Stimulated activated CD4-positive, alpha-beta T cell treated with anti-CD3 and anti-CD28 coated beads, Interleukin-4, amount 100 ng/mL, for 24 hours (primary cell): ENCODE results near the gene CITED2.
"Not testable (repeated sequence)": the region's sequence is repeated elsewhere in the genome, so short reads cannot be mapped to it uniquely, and the experiment has no call there.

Experiments
- DNase-seq: peaks from one replicate; pipeline ENCODE4 v3.0.0-alpha.2; 2020

CITED2 gene

GRCh38 chr6:139363797-139364196, 10.7 kb downstream of the CITED2 start:
- DNase-seq, result not testable (repeated sequence)

GRCh38 chr6:139363123-139363522, 11.3 kb downstream of the CITED2 start:
- DNase-seq, result not testable (repeated sequence)

GRCh38 chr6:139361211-139361610, 13.2 kb downstream of the CITED2 start:
- DNase-seq, result no peak

GRCh38 chr6:139356924-139357323, 17.5 kb downstream of the CITED2 start:
- no peak for DNase-seq

GRCh38 chr6:139355777-139356445, 18.5 kb downstream of the CITED2 start:
- no peak for DNase-seq

GRCh38 chr6:139355172-139355571, 19.3 kb downstream of the CITED2 start:
- DNase-seq, result no peak

- DNase-seq, result no peak
Observed at GRCh38 chr6:139354189-139354588, 20.3 kb downstream of the CITED2 start.

GRCh38 chr6:139349464-139350020, 24.9 kb downstream of the CITED2 start:
- DNase-seq, result no peak

- DNase-seq, result no peak
Observed at GRCh38 chr6:139346392-139346791, 28.1 kb downstream of the CITED2 start.

GRCh38 chr6:139344186-139344963, 30.1 kb downstream of the CITED2 start:
- no peak for DNase-seq

- no peak for DNase-seq
Observed at GRCh38 chr6:139343052-139343750, 31.2 kb downstream of the CITED2 start.

- no peak for DNase-seq
Observed at GRCh38 chr6:139341060-139341459, 33.4 kb downstream of the CITED2 start.

- DNase-seq, result no peak
Observed at GRCh38 chr6:139338795-139339194, 35.7 kb downstream of the CITED2 start.

- no peak for DNase-seq
Observed at GRCh38 chr6:139337830-139338229, 36.6 kb downstream of the CITED2 start.

GRCh38 chr6:139337001-139337400, 37.4 kb downstream of the CITED2 start:
- DNase-seq, result no peak

- no peak for DNase-seq
Observed at GRCh38 chr6:139336488-139336887, 38.0 kb downstream of the CITED2 start.

GRCh38 chr6:139335447-139336210, 38.8 kb downstream of the CITED2 start:
- no peak for DNase-seq

GRCh38 chr6:139334806-139335446, 39.5 kb downstream of the CITED2 start:
- no peak for DNase-seq

GRCh38 chr6:139330826-139331500, 43.5 kb downstream of the CITED2 start:
- DNase-seq, result no peak

GRCh38 chr6:139330306-139330705, 44.1 kb downstream of the CITED2 start:
- no peak for DNase-seq

GRCh38 chr6:139329224-139329623, 45.2 kb downstream of the CITED2 start:
- DNase-seq, result no peak

- DNase-seq, result no peak
Observed at GRCh38 chr6:139327038-139327437, 47.4 kb downstream of the CITED2 start.
